Fibroblast of peridontal ligament (primary cell): ENCODE results near the gene VSIR.

Experiments
- DNase-seq: peaks from one replicate; pipeline ENCODE4 v3.0.0-alpha.2; 2010; ENCODE audit errors: extremely low read depth

Gene VSIR

GRCh38 chr10:71773221-71773971, at the start of gene VSIR:
VSIR (minus strand) TSS chr10:71773520; CDS start chr10:71773439, 81 bp downstream.
- DNase-seq: peak; percentile 74

DNA sequence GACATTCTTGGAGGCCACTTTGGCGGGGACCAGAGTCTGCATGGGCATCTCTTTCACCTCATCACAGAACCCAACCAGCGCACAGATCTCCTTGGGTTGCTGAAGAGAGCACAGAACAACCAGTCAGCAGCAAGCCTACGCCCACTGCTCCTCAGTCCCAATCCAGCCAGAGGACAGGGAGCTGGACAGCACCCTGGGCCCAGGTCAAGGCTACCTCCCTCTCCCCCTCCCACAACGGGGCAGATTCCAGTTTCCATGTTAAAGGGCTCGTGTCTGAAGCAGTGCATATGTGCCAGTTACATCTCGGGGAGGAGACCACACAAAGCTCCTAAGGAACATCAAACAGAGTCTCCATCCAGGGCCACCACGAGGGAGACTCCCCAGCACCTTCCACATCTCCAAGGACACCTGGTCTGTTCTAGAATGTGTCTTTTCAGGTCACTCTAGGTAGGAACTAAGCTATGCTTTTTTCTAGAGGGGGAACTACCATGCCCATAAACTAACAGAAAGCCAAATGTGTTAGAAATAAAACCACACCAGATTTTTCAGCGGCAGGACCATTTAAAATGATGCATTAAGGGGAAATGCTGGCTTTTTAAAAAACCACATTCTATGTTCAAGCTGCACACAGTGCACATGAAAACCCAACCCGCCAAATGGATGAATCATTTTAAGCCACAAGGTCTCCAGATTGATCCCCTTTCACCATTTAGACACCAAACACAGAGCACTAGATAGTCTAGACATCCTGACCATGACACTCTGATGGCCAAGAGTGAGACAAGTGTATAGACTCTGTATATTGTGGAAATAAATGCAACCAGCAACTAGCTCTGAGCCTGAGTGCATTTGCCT, 48.8 kb upstream of the VSIR start:
- peak; percentile 29 for DNase-seq

GRCh38 chr10:71820966-71821365, 47.6 kb upstream of the VSIR start:
- no peak for DNase-seq

DNA sequence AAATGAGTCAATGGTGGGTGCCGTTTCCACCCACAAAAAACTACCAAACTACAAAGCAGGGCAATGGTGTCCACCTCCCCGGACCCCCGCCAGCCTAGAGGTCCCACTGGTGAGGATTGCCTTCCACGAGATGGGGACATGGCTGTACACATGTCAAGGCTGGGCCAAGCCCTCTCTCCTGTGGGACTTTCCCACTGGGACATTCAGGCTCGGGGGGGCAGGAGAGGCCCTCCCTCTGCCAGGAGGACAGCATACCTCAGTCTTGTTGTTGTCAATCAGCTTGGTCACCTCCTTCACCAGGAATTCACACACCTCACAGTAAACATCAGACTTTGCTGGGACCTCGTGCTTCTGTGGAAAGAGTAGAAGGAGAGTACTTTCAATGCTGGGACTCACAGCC, 46.7 kb upstream of the VSIR start:
- DNase-seq: no peak

DNA sequence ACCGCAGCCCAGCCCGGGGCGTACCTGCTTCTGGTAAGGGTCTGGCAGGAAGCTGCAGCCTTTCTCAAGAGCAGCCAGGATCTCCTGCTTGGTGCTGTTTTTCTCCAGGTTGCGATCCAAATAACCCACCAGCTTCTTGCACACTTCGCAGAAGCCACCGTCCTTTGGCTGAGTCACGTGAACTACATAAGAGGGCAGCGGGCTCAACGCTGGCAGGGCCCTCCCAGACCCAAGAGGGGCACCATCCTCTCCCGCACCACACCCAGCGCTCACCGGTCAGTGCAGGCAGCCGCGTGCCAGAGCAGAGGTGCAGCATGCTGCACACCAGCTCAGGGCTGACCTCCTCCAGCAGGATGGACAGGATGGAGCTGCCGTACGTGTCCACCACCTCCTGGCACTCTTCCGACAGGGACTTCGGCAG, 46.1 kb upstream of the VSIR start:
- no peak for DNase-seq

GRCh38 chr10:71818674-71819260, 45.4 kb upstream of the VSIR start:
- DNase-seq: no peak

DNA sequence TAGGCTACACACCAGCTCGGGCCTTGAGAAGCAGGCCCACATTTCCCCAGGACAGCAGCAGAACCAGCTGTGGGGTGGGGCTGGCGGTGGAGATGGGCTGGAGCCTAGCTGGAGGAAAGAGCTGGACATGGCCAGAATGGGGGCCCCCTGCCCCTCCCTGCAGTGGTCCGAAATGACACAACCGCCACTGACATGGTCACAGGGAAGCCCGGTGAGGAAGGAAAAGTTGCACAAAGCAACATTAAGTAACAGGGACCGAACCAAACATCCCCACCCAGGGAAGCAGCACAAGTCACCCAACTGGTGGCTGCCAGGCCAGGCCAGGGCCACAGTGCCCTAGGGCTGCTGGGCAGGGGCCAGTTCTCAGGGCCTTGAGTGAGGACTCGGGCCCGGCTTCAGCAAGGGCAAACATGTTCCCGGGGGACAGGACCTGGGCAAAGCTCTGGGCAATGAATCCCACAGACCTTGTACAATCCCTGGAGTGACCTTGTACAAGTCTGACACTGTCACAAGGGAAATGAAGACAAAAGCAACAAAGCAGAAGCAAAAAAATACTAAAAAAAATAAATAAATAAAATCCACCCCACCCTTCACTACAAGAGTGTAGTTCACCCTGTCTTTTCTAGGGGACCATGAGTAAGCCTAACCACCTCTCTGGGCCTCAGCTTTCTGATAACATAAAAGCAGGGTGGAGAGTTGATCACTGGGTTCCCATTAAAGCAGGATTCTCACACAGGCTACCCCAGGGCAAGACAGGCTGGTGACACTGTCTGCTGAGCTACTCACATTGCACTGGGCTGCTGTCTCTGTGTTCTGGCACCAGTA, 44.7 kb upstream of the VSIR start:
- no peak for DNase-seq

DNA sequence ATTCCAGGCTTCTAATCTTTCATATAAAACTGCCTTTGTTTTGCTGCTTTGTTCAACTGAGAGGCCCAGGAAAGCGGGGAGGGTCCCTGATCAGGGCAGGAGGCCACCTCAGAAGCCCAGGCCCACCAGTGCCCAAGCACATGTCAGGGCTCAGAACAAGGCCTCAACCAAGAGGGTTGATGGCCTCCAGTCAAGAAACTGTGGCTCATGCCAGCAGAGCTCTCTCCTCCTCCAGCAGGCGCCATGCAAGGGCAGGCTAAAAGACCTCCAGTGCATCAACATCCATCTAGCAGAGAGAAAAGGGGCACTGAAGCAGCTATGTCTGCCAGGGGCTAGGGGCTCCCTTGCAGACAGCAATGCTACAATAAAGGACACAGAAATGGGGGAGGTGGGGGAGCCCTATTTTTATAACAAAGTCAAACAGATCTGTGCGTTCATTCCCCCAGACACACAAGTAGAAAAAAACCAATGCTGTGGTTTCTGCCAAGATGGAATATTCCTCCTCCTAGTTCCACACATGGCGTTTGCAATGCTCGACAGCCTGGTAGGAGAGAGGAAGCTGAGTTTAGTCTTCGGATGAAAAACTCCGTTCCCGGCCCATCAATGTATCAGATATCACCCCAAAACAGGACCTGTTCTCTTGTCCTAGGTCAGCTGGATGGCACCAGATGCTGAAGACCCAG, 43.8 kb upstream of the VSIR start:
- no peak for DNase-seq

DNA sequence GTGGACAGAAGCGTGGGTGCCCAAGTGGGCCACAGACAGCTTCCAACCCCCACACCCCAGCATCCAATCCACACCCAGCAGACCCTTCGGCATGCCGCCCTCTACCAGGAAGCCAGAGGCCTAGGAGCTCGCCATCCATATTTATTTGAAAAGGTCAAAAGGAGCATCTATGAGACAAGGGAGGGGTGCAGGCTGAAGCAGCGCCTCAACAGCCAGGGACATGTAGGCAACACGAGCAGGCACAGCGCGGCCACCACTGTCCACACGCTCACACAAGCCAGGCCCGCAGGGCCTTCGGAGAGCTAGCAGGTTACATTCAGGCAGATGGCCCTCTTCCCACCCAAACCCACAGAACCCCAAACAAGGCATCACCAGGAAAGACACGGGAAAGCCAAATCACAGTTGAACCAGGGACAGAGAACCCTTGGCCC, 43.1 kb upstream of the VSIR start:
- no peak for DNase-seq

GRCh38 chr10:71815515-71816130, 42.3 kb upstream of the VSIR start:
- DNase-seq: no peak

DNA sequence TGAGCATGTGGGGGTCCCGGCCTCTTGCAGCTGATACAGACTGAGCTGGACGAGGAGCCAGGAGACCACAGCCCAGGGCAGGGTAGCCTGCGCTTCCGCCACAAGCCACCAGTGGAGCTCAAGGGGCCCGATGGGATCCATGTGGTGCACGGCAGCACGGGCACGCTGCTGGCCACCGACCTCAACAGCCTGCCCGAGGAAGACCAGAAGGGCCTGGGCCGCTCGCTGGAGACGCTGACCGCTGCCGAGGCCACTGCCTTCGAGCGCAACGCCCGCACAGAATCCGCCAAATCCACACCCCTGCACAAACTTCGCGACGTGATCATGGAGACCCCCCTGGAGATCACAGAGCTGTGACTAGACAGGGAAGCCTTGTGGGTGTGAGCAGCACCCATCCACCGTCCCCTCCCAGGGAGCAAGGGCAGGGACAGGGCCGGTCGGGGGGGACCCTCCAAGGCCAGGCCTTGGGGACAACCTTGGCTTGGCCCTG, 41.6 kb upstream of the VSIR start:
- DNase-seq: no peak

GRCh38 chr10:71812913-71813590, 39.7 kb upstream of the VSIR start:
- DNase-seq: no peak

- peak; percentile 34 for DNase-seq
Measured at GRCh38 chr10:71812016-71812912, 38.9 kb upstream of the VSIR start.

DNA sequence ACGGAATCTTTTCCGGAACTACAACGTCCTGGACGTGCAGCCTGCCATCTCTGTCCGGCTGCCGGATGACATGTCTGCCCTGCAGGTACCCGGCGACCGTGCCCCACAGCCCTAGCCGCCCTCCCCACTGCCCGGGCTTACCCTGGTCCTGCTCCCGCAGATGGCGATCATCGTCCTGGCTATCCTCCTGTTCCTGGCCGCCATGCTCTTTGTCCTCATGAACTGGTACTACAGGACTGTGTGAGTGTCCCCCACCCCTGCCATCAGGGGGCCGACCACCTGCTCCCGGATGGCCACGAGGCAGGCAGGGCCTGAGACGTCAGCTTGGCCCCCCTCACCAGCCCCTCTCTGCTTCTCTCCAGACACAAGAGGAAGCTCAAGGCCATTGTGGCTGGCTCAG, 38.0 kb upstream of the VSIR start:
- DNase-seq: no peak

DNA sequence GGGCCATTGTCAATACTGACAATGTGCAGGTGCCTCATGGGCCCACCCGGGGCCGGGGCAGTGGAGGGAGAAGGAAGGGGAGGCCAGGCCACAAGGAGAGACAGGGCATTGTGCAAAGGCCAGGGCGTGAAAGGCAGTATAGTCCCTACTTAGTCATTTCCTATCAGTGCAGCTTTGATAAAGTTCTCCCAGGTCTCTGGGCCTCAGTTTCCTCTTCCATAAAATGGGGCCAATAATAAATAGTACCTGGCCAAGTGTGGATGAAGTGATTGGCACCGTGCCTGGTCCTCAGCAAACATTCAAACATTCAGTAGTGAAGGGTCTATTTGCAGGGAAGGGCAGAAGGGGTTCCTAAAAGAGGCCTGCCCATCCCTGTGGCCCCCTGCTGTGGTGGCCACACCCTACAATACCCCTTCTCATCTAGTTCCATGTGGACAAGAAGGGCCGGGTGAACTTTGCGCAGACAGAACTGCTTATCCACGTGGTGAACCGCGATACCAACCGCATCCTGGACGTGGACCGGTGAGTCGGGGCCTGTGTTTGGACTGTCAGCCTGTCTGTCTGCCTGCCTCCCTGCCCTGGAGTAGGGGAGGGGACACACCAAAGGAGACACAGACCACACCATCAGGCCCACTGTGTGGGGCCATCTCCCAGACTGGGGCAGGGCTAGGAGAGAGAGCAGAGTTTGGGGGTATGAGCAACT, 36.9 kb upstream of the VSIR start:
- DNase-seq: no peak

DNA sequence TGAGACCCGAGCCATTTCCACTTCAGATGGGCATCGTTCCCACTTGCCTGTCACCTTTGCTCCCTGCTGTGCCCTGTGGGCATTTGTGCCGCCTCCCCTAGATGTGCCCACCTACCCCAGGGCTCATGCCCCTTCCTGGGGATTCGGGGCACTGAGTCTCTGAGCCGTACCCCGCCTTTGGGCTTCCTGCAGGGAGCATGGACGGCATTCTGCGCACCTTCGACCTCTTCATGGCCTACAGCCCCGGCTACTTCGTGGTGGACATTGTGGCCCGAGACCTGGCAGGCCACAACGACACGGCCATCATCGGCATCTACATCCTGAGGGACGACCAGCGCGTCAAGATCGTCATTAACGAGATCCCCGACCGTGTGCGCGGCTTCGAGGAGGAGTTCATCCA, 36.3 kb upstream of the VSIR start:
- DNase-seq: no peak

DNA sequence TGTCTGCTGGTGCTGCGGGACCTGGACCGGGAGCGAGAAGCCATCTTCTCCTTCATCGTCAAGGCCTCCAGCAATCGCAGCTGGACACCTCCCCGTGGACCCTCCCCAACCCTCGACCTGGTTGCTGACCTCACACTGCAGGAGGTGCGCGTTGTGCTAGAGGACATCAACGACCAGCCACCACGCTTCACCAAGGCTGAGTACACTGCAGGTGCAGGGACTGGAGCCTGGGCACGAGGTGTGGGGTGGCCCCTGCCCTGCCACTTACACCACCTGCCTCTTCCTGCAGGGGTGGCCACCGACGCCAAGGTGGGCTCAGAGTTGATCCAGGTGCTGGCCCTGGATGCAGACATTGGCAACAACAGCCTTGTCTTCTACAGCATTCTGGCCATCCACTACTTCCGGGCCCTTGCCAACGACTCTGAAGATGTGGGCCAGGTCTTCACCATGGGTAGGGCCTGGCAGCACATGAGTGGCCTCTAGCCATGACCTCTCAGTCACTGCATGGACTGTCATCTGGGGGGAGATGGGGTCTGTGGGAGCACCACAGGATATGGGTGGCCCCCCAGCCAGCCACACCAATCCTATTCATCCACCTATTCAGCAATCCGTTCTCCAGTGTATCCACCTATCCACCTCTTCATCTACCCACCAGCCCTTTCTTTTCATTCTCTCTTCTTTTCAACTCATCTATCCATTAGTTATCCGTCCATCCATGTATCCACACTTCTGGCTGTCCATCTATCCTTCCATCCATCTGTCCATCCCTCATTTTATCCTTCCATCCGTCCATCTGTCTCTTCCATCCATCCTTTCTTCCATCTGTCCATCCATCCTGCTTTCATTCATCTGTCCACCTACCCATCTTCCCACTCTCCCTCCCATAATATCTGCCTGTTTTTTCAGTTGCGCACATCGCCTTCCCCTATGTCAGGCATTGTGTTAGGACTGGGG, 34.5 kb upstream of the VSIR start:
- DNase-seq: no peak
